Measurements from ENCODE around the gene IAPP. TPM values are rescaled to one million over a fixed set of nuclear protein-coding genes. Genes with fewer than 3 reads are reported as not detected.

The IAPP gene
- total RNA-seq, 4 donors from 2014 or later: not detected

GRCh38 chr12:21334771-21335325 lies 37.9 kb upstream of the IAPP start, which contains the start of gene SLCO1A2:
TSS of gene SLCO1A2 (minus strand) at chr12:21334917. CDS start at chr12:21334647, 270 bp downstream.
- no peaks in the 10 kb centered on the region for H3K27me3 ChIP-seq
- DNase-seq: no peak
- H3K4me3 ChIP-seq: no peak within 1 kb of the TSS
- WGBS, 2 donors: 42 to 64% methylated on average over 3 of the region's 3 CpGs
- H3K4me1 ChIP-seq: no peaks in the 10 kb centered on the region
- intact Hi-C loops (cut with DNase I): no loop called here
- no peak for TF ChIP-seq POLR2A (IDR thresholded peaks at IDR 0.05)
- TF ChIP-seq, protein P1, sequence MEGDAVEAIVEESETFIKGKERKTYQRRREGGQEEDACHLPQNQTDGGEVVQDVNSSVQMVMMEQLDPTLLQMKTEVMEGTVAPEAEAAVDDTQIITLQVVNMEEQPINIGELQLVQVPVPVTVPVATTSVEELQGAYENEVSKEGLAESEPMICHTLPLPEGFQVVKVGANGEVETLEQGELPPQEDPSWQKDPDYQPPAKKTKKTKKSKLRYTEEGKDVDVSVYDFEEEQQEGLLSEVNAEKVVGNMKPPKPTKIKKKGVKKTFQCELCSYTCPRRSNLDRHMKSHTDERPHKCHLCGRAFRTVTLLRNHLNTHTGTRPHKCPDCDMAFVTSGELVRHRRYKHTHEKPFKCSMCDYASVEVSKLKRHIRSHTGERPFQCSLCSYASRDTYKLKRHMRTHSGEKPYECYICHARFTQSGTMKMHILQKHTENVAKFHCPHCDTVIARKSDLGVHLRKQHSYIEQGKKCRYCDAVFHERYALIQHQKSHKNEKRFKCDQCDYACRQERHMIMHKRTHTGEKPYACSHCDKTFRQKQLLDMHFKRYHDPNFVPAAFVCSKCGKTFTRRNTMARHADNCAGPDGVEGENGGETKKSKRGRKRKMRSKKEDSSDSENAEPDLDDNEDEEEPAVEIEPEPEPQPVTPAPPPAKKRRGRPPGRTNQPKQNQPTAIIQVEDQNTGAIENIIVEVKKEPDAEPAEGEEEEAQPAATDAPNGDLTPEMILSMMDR (IDR thresholded peaks at IDR 0.05): no peak
- H3K36me3 ChIP-seq: no peaks in the 10 kb centered on the region
- no peak within 1 kb of the TSS for H3K27ac ChIP-seq
- peaks cover 0 to 5% (median 0%) of the 10 kb centered on the region in 3 donors for H3K9me3 ChIP-seq

DNA sequence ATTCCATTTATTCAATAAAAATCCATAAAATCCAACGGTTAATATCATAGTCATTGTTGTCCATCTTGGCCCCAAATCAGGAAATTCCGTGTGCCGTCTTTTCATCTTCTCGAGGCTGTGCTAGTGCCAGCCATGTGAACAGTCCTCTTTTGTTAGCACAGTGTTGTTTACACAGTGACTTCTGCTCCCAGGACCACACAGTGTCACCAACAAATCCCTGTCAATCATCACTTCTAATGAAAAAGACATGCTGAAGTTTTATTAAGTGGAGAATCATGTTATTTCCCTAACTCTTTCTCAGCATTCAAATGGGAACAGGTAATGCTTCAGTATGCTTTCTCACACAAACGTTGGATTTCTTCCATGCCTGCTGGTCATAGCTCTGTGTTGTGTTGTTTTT lies 36.0 kb upstream of the IAPP start:
- TF ChIP-seq POLR2A (IDR thresholded peaks at IDR 0.05): no peak
- TF ChIP-seq, protein P1 (IDR thresholded peaks at IDR 0.05): no peak
- no peaks in the 10 kb centered on the region for H3K4me1 ChIP-seq
- no peak for DNase-seq
- H3K36me3 ChIP-seq: no peaks in the 10 kb centered on the region
- H3K27me3 ChIP-seq: no peaks in the 10 kb centered on the region
- H3K9me3 ChIP-seq: peaks cover 0 to 5% (median 0%) of the 10 kb centered on the region in 3 donors
- intact Hi-C loops (cut with DNase I): no loop called here
- WGBS, 2 donors: 33 to 47% methylated on average over 5 of the region's 5 CpGs
- H3K27ac ChIP-seq: no peak overlapping the region
- H3K4me3 ChIP-seq: no peak overlapping the region

DNA sequence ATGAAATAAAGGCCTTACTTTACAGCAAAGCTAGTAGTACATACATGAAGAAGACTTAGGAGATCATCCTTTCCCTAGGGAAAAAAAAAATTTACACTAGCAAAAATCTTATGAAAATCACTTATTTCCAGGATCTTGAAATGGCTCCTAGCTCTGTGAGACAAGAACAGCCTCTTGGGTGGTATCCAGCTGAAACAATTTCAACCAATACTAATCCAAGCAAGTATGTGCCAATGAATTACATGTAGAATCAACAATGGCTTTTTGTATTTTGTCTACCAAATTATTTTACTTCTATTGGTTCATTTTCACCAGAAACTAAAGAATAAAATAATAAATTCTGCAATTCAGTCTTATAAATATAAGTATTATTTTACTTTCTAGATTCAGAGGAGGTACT lies 35.2 kb upstream of the IAPP start:
- H3K27me3 ChIP-seq: no peaks in the 10 kb centered on the region
- no peak overlapping the region for H3K4me3 ChIP-seq
- H3K4me1 ChIP-seq: no peaks in the 10 kb centered on the region
- H3K9me3 ChIP-seq: peaks cover 0 to under 1% (median 0%) of the 10 kb centered on the region in 3 donors
- no peak for DNase-seq
- TF ChIP-seq, protein P1 (IDR thresholded peaks at IDR 0.05): no peak
- no peak for TF ChIP-seq POLR2A (IDR thresholded peaks at IDR 0.05)
- intact Hi-C loops (cut with DNase I): no loop called here
- H3K36me3 ChIP-seq: no peaks in the 10 kb centered on the region
- H3K27ac ChIP-seq: no peak overlapping the region

GRCh38 chr12:21337959-21338744 lies 34.5 kb upstream of the IAPP start:
- 78% methylated on average over 6 of the region's 6 CpGs for WGBS, 2 donors
- H3K9me3 ChIP-seq: no peaks in the 10 kb centered on the region
- H3K4me3 ChIP-seq: no peak overlapping the region
- DNase-seq: no peak
- TF ChIP-seq, protein P1 (IDR thresholded peaks at IDR 0.05): no peak
- no peak for TF ChIP-seq POLR2A (IDR thresholded peaks at IDR 0.05)
- no peaks in the 10 kb centered on the region for H3K27me3 ChIP-seq
- H3K4me1 ChIP-seq: no peaks in the 10 kb centered on the region
- H3K27ac ChIP-seq: no peak overlapping the region
- intact Hi-C loops (cut with DNase I): no loop called here
- no peaks in the 10 kb centered on the region for H3K36me3 ChIP-seq

DNA sequence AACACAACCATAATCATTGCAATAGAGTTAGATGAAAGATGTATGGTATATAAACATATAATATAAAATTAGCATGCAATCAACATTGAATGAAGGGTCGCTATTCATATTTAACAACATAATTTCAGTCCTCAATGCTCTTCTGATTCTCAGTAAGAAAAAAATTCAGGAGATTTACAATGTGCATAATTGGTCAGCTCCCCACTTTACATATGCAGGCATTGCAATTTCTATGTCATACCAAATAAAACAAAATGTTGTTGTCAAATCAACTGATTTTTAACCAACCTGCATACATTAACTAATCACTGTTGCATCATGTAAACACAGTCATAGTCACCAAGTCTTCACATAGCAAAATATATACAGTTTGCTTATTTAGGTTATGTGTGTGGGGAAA lies 32.8 kb upstream of the IAPP start:
- TF ChIP-seq POLR2A (IDR thresholded peaks at IDR 0.05): no peak
- TF ChIP-seq, protein P1 (IDR thresholded peaks at IDR 0.05): no peak
- no peak overlapping the region for H3K4me3 ChIP-seq
- 52 to 70% methylated on average over 1 of the region's 1 CpG for WGBS, 2 donors
- no peak overlapping the region for H3K27ac ChIP-seq
- no peaks in the 10 kb centered on the region for H3K36me3 ChIP-seq
- intact Hi-C loops (cut with DNase I): no loop called here
- DNase-seq: no peak
- no peaks in the 10 kb centered on the region for H3K4me1 ChIP-seq
- no peaks in the 10 kb centered on the region for H3K27me3 ChIP-seq
- H3K9me3 ChIP-seq: no peaks in the 10 kb centered on the region
